Measurements from ENCODE around the gene OR51B2. TPM values are rescaled to one million over a fixed set of nuclear protein-coding genes. Genes with fewer than 3 reads are reported as not detected.

OR51B2 gene
- total and polyA plus RNA-seq, 9 donors = 0.27 to 1.7 (median 0.38) TPM; not detected in 4

- no peak for DNase-seq
- H3K4me1 ChIP-seq (ENCODE audit: insufficient read depth) = no peaks in the 10 kb centered on the region
- intact Hi-C loops (cut with DNase I) = loop anchor here in 1 of 4 donors (10.0 kb wide), 1 partner anchor 359 kb away; no protein-coding TSS in a partner anchor
- H3K27ac ChIP-seq = no peak overlapping the region
- H3K36me3 ChIP-seq = no peaks in the 10 kb centered on the region
- TF ChIP-seq POLR2A (IDR thresholded peaks at IDR 0.05) = no peak
- 68 to 71% (median 70%) methylated on average over 6 of the region's 6 CpGs for WGBS, 3 donors
- no peaks in the 10 kb centered on the region for H3K9me3 ChIP-seq
- H3K27me3 ChIP-seq = no peaks in the 10 kb centered on the region
- no peak overlapping the region for H3K4me3 ChIP-seq
Measured at GRCh38 chr11:5275369-5276110, 48.6 kb downstream of the OR51B2 start.

GRCh38 chr11:5274395-5274794 lies 49.7 kb downstream of the OR51B2 start:
- Histone ChIP-seq H3K4me3 (no peak overlapping the region), H3K27me3 (no peaks in the 10 kb centered on the region), H3K4me1 (ENCODE audit: insufficient read depth) (no peaks in the 10 kb centered on the region), H3K27ac (no peak overlapping the region), H3K9me3 (no peaks in the 10 kb centered on the region), H3K36me3 (no peaks in the 10 kb centered on the region)
- no peak for DNase-seq
- intact Hi-C loops (cut with DNase I) = loop anchor here in 1 of 4 donors (10.0 kb wide), 1 partner anchor 360 kb away; no protein-coding TSS in a partner anchor
- WGBS, 3 donors = 74 to 80% (median 79%) methylated on average over 5 of the region's 5 CpGs
- no peak for TF ChIP-seq POLR2A (IDR thresholded peaks at IDR 0.05)
- TF ChIP-seq EP300 (IDR thresholded peaks at IDR 0.05) = no peak
- no peak for TF ChIP-seq CTCF (IDR thresholded peaks at IDR 0.05)

Small RNA genes lying within 50 kb of the gene (small RNA-seq; reads per million reads assigned to genes)
- not detected for gene AC104389.3

Other genes with a start within 250 kb of the OR51B2 start
- not detected for gene OR52A5, start 185.9 kb downstream of the OR51B2 start, total RNA-seq
- gene OR52A5, start 185.9 kb downstream of the OR51B2 start, polyA plus RNA-seq = not detected
- gene OR52A1, start 169.5 kb downstream of the OR51B2 start, total RNA-seq = under 1 TPM in 1 of 7 donors, not detected in 6; 0.02 TPM
- gene OR52A1, start 169.5 kb downstream of the OR51B2 start, polyA plus RNA-seq = not detected
- not detected for gene OR51V1, start 123.6 kb downstream of the OR51B2 start, total RNA-seq
- not detected for gene OR51V1, start 123.6 kb downstream of the OR51B2 start, polyA plus RNA-seq
- 100 to 1,000 TPM in 4 of 7 donors, 10 to 100 TPM in 2, 1 to 10 TPM in 1; 9.1 to 393 (median 118) TPM for gene HBB, start 97.2 kb downstream of the OR51B2 start, total RNA-seq
- gene HBB, start 97.2 kb downstream of the OR51B2 start, polyA plus RNA-seq = 100 to 1,000 TPM in 1 of 2 donors, 10 to 100 TPM in 1; 24.7 to 211 TPM
- gene HBD, start 89.8 kb downstream of the OR51B2 start, total RNA-seq = 1 to 10 TPM in 2 of 7 donors, not detected in 5; 2.4 to 3.2 TPM
- not detected for gene HBD, start 89.8 kb downstream of the OR51B2 start, polyA plus RNA-seq
- gene HBG1, start 74.4 kb downstream of the OR51B2 start, total RNA-seq = 1 to 10 TPM in 1 of 7 donors, not detected in 6; 3.7 TPM
- gene HBG1, start 74.4 kb downstream of the OR51B2 start, polyA plus RNA-seq = not detected
- gene HBG2, start 69.5 kb downstream of the OR51B2 start, total RNA-seq = 1 to 10 TPM in 2 of 7 donors, under 1 TPM in 3, not detected in 2; 0.37 to 9.7 (median 0.53) TPM
- under 1 TPM in 1 of 2 donors, not detected in 1; 0.73 TPM for gene HBG2, start 69.5 kb downstream of the OR51B2 start, polyA plus RNA-seq
- 1 to 10 TPM in 1 of 7 donors, under 1 TPM in 2, not detected in 4; 0.61 to 2.2 (median 0.63) TPM for gene HBE1, start 54.4 kb downstream of the OR51B2 start, total RNA-seq
- gene HBE1, start 54.4 kb downstream of the OR51B2 start, polyA plus RNA-seq = under 1 TPM in 1 of 2 donors, not detected in 1; 0.38 TPM
- gene OR51B4, start 22.4 kb downstream of the OR51B2 start, total RNA-seq = under 1 TPM in 4 of 7 donors, not detected in 3; 0.25 to 0.63 (median 0.46) TPM
- not detected for gene OR51B4, start 22.4 kb downstream of the OR51B2 start, polyA plus RNA-seq
- gene OR51B5, start 19.2 kb upstream of the OR51B2 start, total RNA-seq = 1 to 10 TPM in 4 of 7 donors, under 1 TPM in 3; 0.56 to 2.1 (median 1.1) TPM
- gene OR51B5, start 19.2 kb upstream of the OR51B2 start, polyA plus RNA-seq = under 1 TPM; 0.30 to 0.47 TPM
- gene OR51B6, start 27.2 kb upstream of the OR51B2 start, total RNA-seq = not detected
- not detected for gene OR51B6, start 27.2 kb upstream of the OR51B2 start, polyA plus RNA-seq
- gene OR51M1, start 59.5 kb upstream of the OR51B2 start, total RNA-seq = under 1 TPM in 1 of 7 donors, not detected in 6; 0.12 TPM
- under 1 TPM in 1 of 2 donors, not detected in 1; 0.08 TPM for gene OR51M1, start 59.5 kb upstream of the OR51B2 start, polyA plus RNA-seq
- not detected for gene OR51Q1, start 97.8 kb upstream of the OR51B2 start, total RNA-seq
- not detected for gene OR51Q1, start 97.8 kb upstream of the OR51B2 start, polyA plus RNA-seq
- 1 to 10 TPM in 1 of 7 donors, under 1 TPM in 5, not detected in 1; 0.25 to 1.4 (median 0.66) TPM for gene OR51I1, start 117.2 kb upstream of the OR51B2 start, total RNA-seq
- gene OR51I1, start 117.2 kb upstream of the OR51B2 start, polyA plus RNA-seq = not detected
- gene OR51I2, start 125.0 kb upstream of the OR51B2 start, total RNA-seq = not detected
- not detected for gene OR51I2, start 125.0 kb upstream of the OR51B2 start, polyA plus RNA-seq
- gene OR52D1, start 164.4 kb upstream of the OR51B2 start, total RNA-seq = not detected
- gene OR52D1, start 164.4 kb upstream of the OR51B2 start, polyA plus RNA-seq = not detected
- 10 to 100 TPM in 1 of 7 donors, 1 to 10 TPM in 3, under 1 TPM in 3; 0.30 to 10.6 (median 1.0) TPM for gene UBQLN3, start 185.7 kb upstream of the OR51B2 start, total RNA-seq
- not detected for gene UBQLN3, start 185.7 kb upstream of the OR51B2 start, polyA plus RNA-seq
- gene UBQLNL, start 192.4 kb upstream of the OR51B2 start, total RNA-seq = 1 to 10 TPM in 6 of 7 donors, under 1 TPM in 1; 0.50 to 3.0 (median 1.3) TPM
- gene UBQLNL, start 192.4 kb upstream of the OR51B2 start, polyA plus RNA-seq = under 1 TPM; 0.73 to 0.87 TPM
- gene OR52H1, start 224.2 kb upstream of the OR51B2 start, total RNA-seq = 1 to 10 TPM in 3 of 7 donors, under 1 TPM in 4; 0.26 to 3.6 (median 0.89) TPM
- gene OR52H1, start 224.2 kb upstream of the OR51B2 start, polyA plus RNA-seq = under 1 TPM in 1 of 2 donors, not detected in 1; 0.07 TPM

Data from ovary (tissue), 9 donors.